PC-9 (cell line): Measurements from ENCODE around the gene PLA2R1.

Experiments
- CTCF ChIP-seq: fragments of 200-600 bp; sonication (generic); conservative IDR thresholded peaks from 2 replicates; pipeline ENCODE4 v1.6.1; 2017; ENCODE audit warnings: mixed run types, antibody characterized with exemption, mild to moderate bottlenecking, moderate library complexity
- EZH2 ChIP-seq: fragments of 200-600 bp; sonication (generic); IDR thresholded peaks from 2 replicates; pipeline ENCODE4 v1.8.0; 2017; ENCODE audit warnings: antibody characterized with exemption, low read depth

GRCh38 chr2:160109243-160109642 is 46.8 kb upstream of the PLA2R1 start:
- TF ChIP-seq CTCF (no peak), EZH2 (no peak)
